Stimulated activated naive CD8-positive, alpha-beta T cell treated with anti-CD3 and anti-CD28 coated beads, Interleukin-15, Interleukin-2, amounts not matched to agents 100 ng/mL and 50 ng/mL, for 24 hours (primary cell): Measurements from ENCODE around the gene ATAD2B.

Experiments used
- H3K27ac Mint-ChIP-seq: one replicate; pipeline ENCODE4 v1.8.0; 2021; ENCODE audit warnings: mild to moderate bottlenecking, mixed read lengths
- H3K27me3 Mint-ChIP-seq: one replicate; pipeline ENCODE4 v1.8.0; 2021; ENCODE audit warnings: mixed read lengths
- H3K36me3 Mint-ChIP-seq: one replicate; pipeline ENCODE4 v1.8.0; 2021; ENCODE audit warnings: low read depth, mixed read lengths
- H3K4me1 Mint-ChIP-seq: one replicate; pipeline ENCODE4 v1.8.0; 2021; ENCODE audit warnings: low read depth, mixed read lengths
- H3K4me3 Mint-ChIP-seq: one replicate; pipeline ENCODE4 v1.8.0; 2021; ENCODE audit warnings: mild to moderate bottlenecking, mixed read lengths
- H3K9me3 Mint-ChIP-seq: one replicate; pipeline ENCODE4 v1.8.0; 2021; ENCODE audit warnings: mixed read lengths

Gene ATAD2B

GRCh38 chr2:23835988-23836387 lies 90.9 kb downstream of the ATAD2B start:
- H3K4me3 Mint-ChIP-seq = no peak overlapping the region
- H3K27me3 Mint-ChIP-seq = no peaks in the 10 kb centered on the region
- peaks cover 4% of the 10 kb centered on the region for H3K4me1 Mint-ChIP-seq
- H3K36me3 Mint-ChIP-seq = peaks cover 23% of the 10 kb centered on the region
- H3K9me3 Mint-ChIP-seq = no peaks in the 10 kb centered on the region
- no peak overlapping the region for H3K27ac Mint-ChIP-seq

- Mint-ChIP-seq H3K27ac (no peak overlapping the region), H3K4me1 (peaks cover 4% of the 10 kb centered on the region), H3K9me3 (no peaks in the 10 kb centered on the region), H3K36me3 (peaks cover 19% of the 10 kb centered on the region), H3K27me3 (no peaks in the 10 kb centered on the region), H3K4me3 (no peak overlapping the region)
Measured at GRCh38 chr2:23835423-23835822, 91.5 kb downstream of the ATAD2B start.

GRCh38 chr2:23828986-23829385 lies 97.9 kb downstream of the ATAD2B start:
- Mint-ChIP-seq H3K9me3 (no peaks in the 10 kb centered on the region), H3K27ac (no peak overlapping the region), H3K36me3 (peaks cover 9% of the 10 kb centered on the region), H3K4me3 (no peak overlapping the region), H3K4me1 (peaks cover 13% of the 10 kb centered on the region), H3K27me3 (no peaks in the 10 kb centered on the region)

GRCh38 chr2:23828256-23828980 lies 98.5 kb downstream of the ATAD2B start:
- no peaks in the 10 kb centered on the region for H3K9me3 Mint-ChIP-seq
- H3K36me3 Mint-ChIP-seq = peaks cover 10% of the 10 kb centered on the region
- H3K4me3 Mint-ChIP-seq = no peak overlapping the region
- no peaks in the 10 kb centered on the region for H3K27me3 Mint-ChIP-seq
- peaks cover 13% of the 10 kb centered on the region for H3K4me1 Mint-ChIP-seq
- peak overlapping the region; percentile 36 for H3K27ac Mint-ChIP-seq

GRCh38 chr2:23827287-23827686 lies 99.6 kb downstream of the ATAD2B start:
- Mint-ChIP-seq H3K9me3 (no peaks in the 10 kb centered on the region), H3K4me3 (no peak overlapping the region), H3K27ac (peak overlapping the region; percentile 41), H3K27me3 (no peaks in the 10 kb centered on the region), H3K4me1 (peaks cover 13% of the 10 kb centered on the region), H3K36me3 (peaks cover 13% of the 10 kb centered on the region)

- Mint-ChIP-seq H3K36me3 (peaks cover 14% of the 10 kb centered on the region), H3K4me3 (no peak overlapping the region), H3K27ac (peak overlapping the region; percentile 13), H3K9me3 (no peaks in the 10 kb centered on the region), H3K4me1 (peaks cover 11% of the 10 kb centered on the region), H3K27me3 (no peaks in the 10 kb centered on the region)
Measured at GRCh38 chr2:23826771-23827170, 100.2 kb downstream of the ATAD2B start.

GRCh38 chr2:23826040-23826439 lies 100.9 kb downstream of the ATAD2B start:
- Mint-ChIP-seq H3K4me1 (peaks cover 9% of the 10 kb centered on the region), H3K27me3 (no peaks in the 10 kb centered on the region), H3K27ac (no peak overlapping the region), H3K9me3 (no peaks in the 10 kb centered on the region), H3K36me3 (peaks cover 12% of the 10 kb centered on the region), H3K4me3 (no peak overlapping the region)

GRCh38 chr2:23824777-23825212 lies 102.1 kb downstream of the ATAD2B start:
- no peaks in the 10 kb centered on the region for H3K27me3 Mint-ChIP-seq
- H3K4me1 Mint-ChIP-seq = peaks cover 9% of the 10 kb centered on the region
- H3K36me3 Mint-ChIP-seq = peaks cover 12% of the 10 kb centered on the region
- H3K4me3 Mint-ChIP-seq = no peak overlapping the region
- H3K9me3 Mint-ChIP-seq = no peaks in the 10 kb centered on the region
- H3K27ac Mint-ChIP-seq = no peak overlapping the region

GRCh38 chr2:23823863-23824262 lies 103.1 kb downstream of the ATAD2B start:
- H3K27me3 Mint-ChIP-seq = no peaks in the 10 kb centered on the region
- peaks cover 12% of the 10 kb centered on the region for H3K36me3 Mint-ChIP-seq
- H3K9me3 Mint-ChIP-seq = no peaks in the 10 kb centered on the region
- no peak overlapping the region for H3K4me3 Mint-ChIP-seq
- no peak overlapping the region for H3K27ac Mint-ChIP-seq
- peaks cover 9% of the 10 kb centered on the region for H3K4me1 Mint-ChIP-seq

- H3K36me3 Mint-ChIP-seq = peaks cover 29% of the 10 kb centered on the region
- no peaks in the 10 kb centered on the region for H3K9me3 Mint-ChIP-seq
- no peak overlapping the region for H3K4me3 Mint-ChIP-seq
- no peaks in the 10 kb centered on the region for H3K27me3 Mint-ChIP-seq
- no peaks in the 10 kb centered on the region for H3K4me1 Mint-ChIP-seq
- H3K27ac Mint-ChIP-seq = no peak overlapping the region
Measured at GRCh38 chr2:23814963-23815362, 112.0 kb downstream of the ATAD2B start.

- H3K9me3 Mint-ChIP-seq = no peaks in the 10 kb centered on the region
- H3K27ac Mint-ChIP-seq = no peak overlapping the region
- peaks cover 6% of the 10 kb centered on the region for H3K4me1 Mint-ChIP-seq
- no peak overlapping the region for H3K4me3 Mint-ChIP-seq
- H3K27me3 Mint-ChIP-seq = no peaks in the 10 kb centered on the region
- peaks cover 38% of the 10 kb centered on the region for H3K36me3 Mint-ChIP-seq
Measured at GRCh38 chr2:23813438-23813837, 113.5 kb downstream of the ATAD2B start.

- no peak overlapping the region for H3K4me3 Mint-ChIP-seq
- H3K27ac Mint-ChIP-seq = no peak overlapping the region
- no peaks in the 10 kb centered on the region for H3K9me3 Mint-ChIP-seq
- no peaks in the 10 kb centered on the region for H3K27me3 Mint-ChIP-seq
- H3K36me3 Mint-ChIP-seq = peaks cover 41% of the 10 kb centered on the region
- H3K4me1 Mint-ChIP-seq = peaks cover 6% of the 10 kb centered on the region
Measured at GRCh38 chr2:23809150-23809549, 117.8 kb downstream of the ATAD2B start.

GRCh38 chr2:23806665-23807249 lies 120.2 kb downstream of the ATAD2B start:
- Mint-ChIP-seq H3K4me1 (peaks cover 6% of the 10 kb centered on the region), H3K27ac (no peak overlapping the region)

GRCh38 chr2:23806201-23806600 lies 120.7 kb downstream of the ATAD2B start:
- H3K9me3 Mint-ChIP-seq = no peaks in the 10 kb centered on the region
- peaks cover 34% of the 10 kb centered on the region for H3K36me3 Mint-ChIP-seq
- H3K4me3 Mint-ChIP-seq = no peak overlapping the region
- no peaks in the 10 kb centered on the region for H3K27me3 Mint-ChIP-seq
- H3K27ac Mint-ChIP-seq = no peak overlapping the region
- peaks cover 6% of the 10 kb centered on the region for H3K4me1 Mint-ChIP-seq

More at GRCh38 chr2:23806665-23807249, 120.2 kb downstream of the ATAD2B start:
- Mint-ChIP-seq H3K27me3 (no peaks in the 10 kb centered on the region), H3K9me3 (no peaks in the 10 kb centered on the region), H3K36me3 (peaks cover 35% of the 10 kb centered on the region), H3K4me3 (no peak overlapping the region)

GRCh38 chr2:23803965-23804542 lies 122.9 kb downstream of the ATAD2B start:
- Mint-ChIP-seq H3K36me3 (peaks cover 31% of the 10 kb centered on the region), H3K27ac (no peak overlapping the region), H3K9me3 (no peaks in the 10 kb centered on the region), H3K4me3 (no peak overlapping the region), H3K4me1 (no peaks in the 10 kb centered on the region), H3K27me3 (no peaks in the 10 kb centered on the region)
